GM19351 (cell line): Measurements from ENCODE around the gene DHX32.
A peak's percentile ranks its signal among the peaks of the same experiment; 100 is the strongest.

Experiments used
- ATAC-seq: cut with Tn5 transposase; IDR thresholded peaks from one replicate; pipeline ENCODE4 v1.9.1; 2021; ENCODE audit warnings: mild to moderate bottlenecking, moderate library complexity; ENCODE audit not compliant: unreplicated experiment

Gene DHX32

GRCh38 chr10:125850766-125851731 lies 30.0 kb downstream of the DHX32 start:
- no peak for ATAC-seq

GRCh38 chr10:125849448-125849847 lies 31.6 kb downstream of the DHX32 start:
- no peak for ATAC-seq

- ATAC-seq: no peak
Observed at GRCh38 chr10:125848857-125849256, 32.2 kb downstream of the DHX32 start.

GRCh38 chr10:125848371-125848770 lies 32.7 kb downstream of the DHX32 start:
- ATAC-seq: no peak

- peak; percentile 59 for ATAC-seq
Observed at GRCh38 chr10:125846894-125847293, 34.2 kb downstream of the DHX32 start.

- no peak for ATAC-seq
Observed at GRCh38 chr10:125845617-125846016, 35.5 kb downstream of the DHX32 start.

- ATAC-seq: no peak
Observed at GRCh38 chr10:125844751-125845221, 36.3 kb downstream of the DHX32 start.

- ATAC-seq: no peak
Observed at GRCh38 chr10:125843603-125844329, 37.3 kb downstream of the DHX32 start.

GRCh38 chr10:125840955-125841354 lies 40.1 kb downstream of the DHX32 start:
- ATAC-seq: no peak

- ATAC-seq: no peak
Observed at GRCh38 chr10:125840406-125840805, 40.7 kb downstream of the DHX32 start.

- ATAC-seq: no peak
Observed at GRCh38 chr10:125838802-125839575, 42.1 kb downstream of the DHX32 start.

- no peak for ATAC-seq
Observed at GRCh38 chr10:125836746-125837145, 44.3 kb downstream of the DHX32 start.

- ATAC-seq: no peak
Observed at GRCh38 chr10:125828311-125828710, 52.8 kb downstream of the DHX32 start.

- no peak for ATAC-seq
Observed at GRCh38 chr10:125827133-125827532, 54.0 kb downstream of the DHX32 start.

GRCh38 chr10:125824736-125825135 lies 56.4 kb downstream of the DHX32 start:
- ATAC-seq: no peak

GRCh38 chr10:125823663-125824251 lies 57.3 kb downstream of the DHX32 start:
- ATAC-seq: no peak

GRCh38 chr10:125822878-125823662 lies 58.0 kb downstream of the DHX32 start, which contains the start of the genes BCCIP and UROS:
Gene BCCIP (plus strand): TSS chr10:125823546. CDS start chr10:125823558, 12 bp downstream.
Gene UROS (minus strand): TSS chr10:125823258. CDS start chr10:125816499, 6,759 bp downstream.
- peak; percentile 63 for ATAC-seq

GRCh38 chr10:125820701-125821100 lies 60.4 kb downstream of the DHX32 start:
- peak; percentile 65 for ATAC-seq

- no peak for ATAC-seq
Observed at GRCh38 chr10:125817337-125817946, 63.6 kb downstream of the DHX32 start.
